ENCODE results near the gene SLC30A1. TPM values are rescaled to one million over a fixed set of nuclear protein-coding genes. Genes with fewer than 3 reads are reported as not detected.

Gene SLC30A1
- polyA plus RNA-seq, 4 donors, result 29.7 to 43.1 (median 38.2) TPM

DNA sequence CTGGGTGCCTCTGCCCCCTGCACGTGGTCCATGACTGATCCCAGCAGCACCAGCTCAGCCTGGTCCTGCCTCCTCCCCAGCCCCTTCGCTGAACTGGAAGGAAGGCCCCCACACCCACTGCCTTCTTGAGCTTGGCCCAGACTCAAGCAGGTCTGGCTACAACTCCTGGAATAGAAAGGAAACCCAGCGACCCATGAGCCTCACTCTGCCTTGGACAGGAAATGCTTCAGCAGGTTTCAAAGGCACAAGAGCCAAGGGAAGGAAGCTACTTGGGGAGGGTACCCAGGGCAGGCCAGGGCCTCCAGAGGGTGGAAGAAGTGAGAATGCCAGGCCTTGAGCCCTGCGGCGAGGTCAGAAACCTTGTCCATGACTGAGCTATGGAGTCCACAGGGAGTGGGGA is 51.1 kb downstream of the SLC30A1 start:
- no peak for DNase-seq (ENCODE audit: low read depth in 4 of 4, low spot score in 3 of 4)

- no peak for DNase-seq (ENCODE audit: low read depth in 4 of 4, low spot score in 3 of 4)
Observed at GRCh38 chr1:211527006-211527405, 52.0 kb downstream of the SLC30A1 start.

- no peak for DNase-seq (ENCODE audit: low read depth in 4 of 4, low spot score in 3 of 4)
Observed at GRCh38 chr1:211526101-211526500, 52.9 kb downstream of the SLC30A1 start.

- no peak for DNase-seq (ENCODE audit: low read depth in 4 of 4, low spot score in 3 of 4)
Observed at GRCh38 chr1:211525101-211525676, 53.8 kb downstream of the SLC30A1 start.

DNA sequence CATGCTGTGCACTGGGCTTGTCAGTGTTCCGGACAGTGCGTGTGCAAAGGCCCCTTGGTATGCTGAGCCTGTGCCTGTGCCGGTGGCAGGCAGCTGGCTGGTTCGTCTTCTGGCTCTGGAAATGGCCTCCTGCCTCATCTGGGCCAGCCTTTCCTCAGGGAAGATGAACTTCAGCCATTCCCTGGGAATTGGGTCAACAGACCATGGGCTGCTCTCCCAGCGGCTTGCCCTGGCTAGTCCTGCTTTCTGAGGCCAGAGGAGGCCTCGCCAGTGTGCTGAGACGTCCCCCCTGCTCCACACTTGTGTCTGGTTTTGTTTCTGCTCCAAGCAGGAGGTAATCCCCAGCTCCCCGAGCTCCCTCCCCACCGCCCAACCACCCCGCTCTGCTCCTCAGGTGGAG is 54.4 kb downstream of the SLC30A1 start:
- no peak for DNase-seq (ENCODE audit: low read depth in 4 of 4, low spot score in 3 of 4)

GRCh38 chr1:211522804-211523203 is 56.2 kb downstream of the SLC30A1 start:
- DNase-seq (ENCODE audit: low read depth in 4 of 4, low spot score in 3 of 4), result no peak

Other genes starting within 250 kb of the SLC30A1 start
- under 1 TPM; 0.36 to 0.52 (median 0.45) TPM for gene RD3, start 87.0 kb downstream of the SLC30A1 start, polyA plus RNA-seq (ENCODE audit: insufficient read length in 4 of 4)
- 10 to 100 TPM; 17.8 to 21.1 (median 19.1) TPM for gene NEK2, start 96.5 kb upstream of the SLC30A1 start, polyA plus RNA-seq (ENCODE audit: insufficient read length in 4 of 4)

All from right renal pelvis (tissue), 4 donors.